GM12873 (cell line): ENCODE measurements around the gene FBXO22.
A peak's percentile ranks its signal among the peaks of the same experiment; 100 is the strongest.

Experiments used
- CTCF ChIP-seq: IDR thresholded peaks from 2 replicates; pipeline ENCODE4 v1.5.1; 2012; ENCODE audit warnings: low read depth, mild to moderate bottlenecking, moderate library complexity, low read length, control low read depth; ENCODE audit not compliant: insufficient read depth; ENCODE audit errors: missing control alignments

The FBXO22 gene

GRCh38 chr15:75923756-75924155 lies 20.1 kb downstream of the FBXO22 start:
- no peak for TF ChIP-seq CTCF

- no peak for TF ChIP-seq CTCF
These were observed 20.9 kb downstream of the FBXO22 start for GRCh38 chr15:75924576-75924975.

- no peak for TF ChIP-seq CTCF
These were observed 21.8 kb downstream of the FBXO22 start for GRCh38 chr15:75925440-75925839.

GRCh38 chr15:75926931-75927330 lies 23.3 kb downstream of the FBXO22 start:
- no peak for TF ChIP-seq CTCF

GRCh38 chr15:75927601-75928000 lies 23.9 kb downstream of the FBXO22 start:
- TF ChIP-seq CTCF = no peak

- TF ChIP-seq CTCF = peak; percentile 8
These were observed 25.3 kb downstream of the FBXO22 start for GRCh38 chr15:75928680-75929608.

- TF ChIP-seq CTCF = no peak
These were observed 26.3 kb downstream of the FBXO22 start for GRCh38 chr15:75929799-75930565.
